GM18867 (cell line): ENCODE data around the gene SYNM.

Experiments used
- ATAC-seq: cut with Tn5 transposase; IDR thresholded peaks from one replicate; pipeline ENCODE4 v1.9.1; 2021; ENCODE audit warnings: mild to moderate bottlenecking, moderate library complexity; ENCODE audit not compliant: unreplicated experiment

Gene SYNM

GRCh38 chr15:99138491-99138982, 33.7 kb downstream of the SYNM start:
- ATAC-seq: no peak

GRCh38 chr15:99139276-99139675, 34.4 kb downstream of the SYNM start:
- ATAC-seq: no peak

DNA sequence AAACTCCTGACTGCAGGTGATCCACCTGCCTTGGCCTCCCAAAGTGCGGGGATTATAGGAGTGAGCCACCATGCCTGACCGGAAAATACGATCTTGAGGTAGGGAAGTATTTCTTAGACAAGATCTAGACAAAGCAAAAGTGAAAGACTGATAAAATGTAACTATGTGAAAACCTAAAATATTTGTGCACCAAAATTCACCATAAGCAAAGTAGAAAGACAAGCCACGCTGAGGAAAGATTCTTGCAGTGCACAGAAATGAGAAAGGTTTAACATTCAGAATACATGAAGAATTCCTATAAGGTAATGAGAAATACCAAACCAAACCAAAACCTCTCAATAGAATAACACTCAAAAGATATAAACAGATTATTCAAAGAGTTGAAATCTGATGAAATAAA, 35.7 kb downstream of the SYNM start:
- no peak for ATAC-seq

- ATAC-seq: no peak
Measured at GRCh38 chr15:99141943-99142342, 37.1 kb downstream of the SYNM start.

- ATAC-seq: no peak
Measured at GRCh38 chr15:99142562-99142961, 37.7 kb downstream of the SYNM start.

DNA sequence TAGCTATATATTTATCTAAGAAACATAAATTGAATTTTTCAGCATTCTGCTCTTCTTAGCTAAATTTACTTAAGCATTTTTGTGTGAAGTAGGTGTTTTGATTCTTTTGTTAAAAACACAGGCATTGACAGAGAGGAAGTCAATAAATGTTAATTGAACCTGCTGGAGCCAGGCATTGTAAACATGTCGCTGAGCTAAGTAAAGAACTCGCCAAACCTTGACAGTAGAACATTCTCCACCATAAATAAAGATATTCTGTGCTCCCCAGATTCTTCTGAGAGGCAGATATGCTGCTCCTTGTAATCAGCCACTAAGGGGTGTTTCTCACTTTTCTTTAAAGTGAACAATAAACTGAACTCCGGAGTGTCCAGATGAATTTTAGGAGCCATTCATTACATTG, 38.4 kb downstream of the SYNM start:
- ATAC-seq: no peak

- ATAC-seq: no peak
Measured at GRCh38 chr15:99143655-99144610, 39.1 kb downstream of the SYNM start.

DNA sequence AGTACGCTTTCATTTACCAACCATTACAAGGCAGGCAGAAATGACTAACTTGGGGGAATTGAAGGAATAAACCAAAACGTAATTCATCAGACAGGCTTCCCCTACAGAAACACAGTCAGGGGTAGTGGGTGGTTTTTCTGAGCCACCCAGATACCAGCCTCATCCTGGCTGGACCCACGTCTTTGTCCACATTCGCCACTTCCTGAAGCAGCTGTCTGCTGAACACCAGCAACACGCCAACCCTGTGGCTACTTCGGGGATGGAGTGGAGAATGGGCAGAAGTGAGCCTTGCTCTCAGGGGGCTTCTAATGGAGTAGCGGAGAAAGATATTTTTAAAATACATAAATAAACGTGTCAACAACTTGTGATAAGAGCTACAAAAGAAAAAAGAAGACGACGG, 40.1 kb downstream of the SYNM start:
- ATAC-seq: no peak

GRCh38 chr15:99145778-99146177, 40.9 kb downstream of the SYNM start:
- ATAC-seq: no peak

GRCh38 chr15:99146661-99147060, 41.8 kb downstream of the SYNM start:
- no peak for ATAC-seq

DNA sequence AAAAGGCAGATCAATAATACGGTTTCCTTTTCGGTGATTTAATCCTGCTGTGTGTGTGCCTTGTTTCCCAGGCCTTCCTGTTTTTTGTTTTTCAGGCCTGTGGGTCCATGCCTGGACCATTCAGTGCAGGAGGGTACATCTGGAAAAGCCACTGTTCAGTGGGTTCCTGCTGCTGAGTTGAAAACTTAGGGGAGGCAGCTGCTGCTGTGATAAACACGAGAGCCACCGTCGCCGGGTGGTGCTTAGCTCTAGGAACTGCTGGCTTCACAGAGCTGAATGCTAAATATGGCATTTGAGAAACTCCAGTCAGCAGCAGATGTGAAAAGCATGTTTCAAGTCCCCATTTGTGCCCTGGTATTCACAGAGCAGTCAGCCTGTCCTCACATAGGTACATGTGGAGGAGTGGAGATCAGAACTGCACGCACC, 44.0 kb downstream of the SYNM start:
- no peak for ATAC-seq

- ATAC-seq: no peak
Measured at GRCh38 chr15:99149366-99149765, 44.5 kb downstream of the SYNM start.

DNA sequence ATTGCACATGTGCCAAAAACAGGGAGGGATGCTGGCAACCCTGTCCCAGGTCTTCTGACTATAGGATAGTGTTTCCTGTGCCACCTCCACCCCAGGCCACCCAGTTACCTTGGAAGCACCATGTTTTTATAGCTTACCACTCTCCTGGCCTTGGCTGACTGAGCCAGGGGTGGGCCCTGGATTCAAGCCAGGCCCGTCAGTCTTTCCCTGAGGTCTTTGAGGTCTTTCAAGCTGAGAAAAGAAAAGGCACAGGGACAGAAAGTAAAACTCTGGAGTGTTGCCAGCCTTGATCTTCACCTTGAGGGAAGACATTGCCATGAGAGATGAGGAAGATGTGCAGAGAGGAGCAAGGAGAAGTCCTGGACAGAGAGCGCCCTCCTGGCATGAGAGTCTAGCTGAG, 46.3 kb downstream of the SYNM start:
- ATAC-seq: no peak

DNA sequence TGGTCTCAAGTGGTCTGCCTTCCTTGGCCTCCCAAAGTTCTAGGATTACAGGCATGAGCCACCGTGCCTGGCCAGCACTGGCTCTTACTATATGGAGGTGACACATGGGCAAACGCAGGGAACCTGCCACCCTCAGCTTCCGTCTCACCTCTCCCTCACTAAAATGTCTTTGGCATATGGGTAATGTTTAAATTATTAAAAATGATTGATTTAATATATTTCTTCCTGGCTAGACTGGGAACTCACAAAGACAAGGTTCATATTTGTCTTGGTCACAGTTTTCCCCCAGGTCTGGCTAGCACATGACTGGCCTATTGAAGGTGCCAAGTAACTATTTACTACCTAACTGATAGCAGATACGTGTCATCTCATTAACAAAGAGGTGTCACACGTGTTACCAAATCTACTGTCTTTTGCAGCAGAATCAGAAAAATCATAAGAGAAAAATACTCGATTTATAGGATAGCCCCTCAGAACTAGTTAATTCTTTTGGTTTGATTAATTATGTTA, 48.2 kb downstream of the SYNM start:
- ATAC-seq: no peak

- ATAC-seq: no peak
Measured at GRCh38 chr15:99154271-99154670, 49.4 kb downstream of the SYNM start.

DNA sequence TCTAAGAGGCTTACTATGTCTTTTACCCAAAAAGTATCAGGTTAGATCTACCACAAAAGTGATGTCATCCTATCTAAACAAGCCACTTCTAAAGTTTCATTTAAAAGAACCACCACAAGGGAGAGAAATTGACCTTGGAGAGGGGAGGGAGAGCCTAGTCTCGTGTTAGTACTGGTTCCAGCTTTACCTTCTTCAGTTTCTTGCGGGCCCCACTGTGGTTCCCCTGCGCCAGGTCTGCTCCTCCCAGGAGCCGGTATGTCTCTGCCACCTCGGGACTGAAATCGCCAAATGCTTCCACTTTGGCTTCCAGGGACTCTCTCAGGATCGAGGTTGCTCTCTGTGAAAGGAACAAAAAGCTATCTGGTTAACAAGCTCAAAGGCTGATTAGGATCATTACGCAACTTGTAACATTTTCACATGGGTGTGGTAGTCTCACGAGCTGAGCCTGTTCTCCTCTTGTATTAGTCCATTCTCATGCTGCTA, 51.1 kb downstream of the SYNM start:
- no peak for ATAC-seq

DNA sequence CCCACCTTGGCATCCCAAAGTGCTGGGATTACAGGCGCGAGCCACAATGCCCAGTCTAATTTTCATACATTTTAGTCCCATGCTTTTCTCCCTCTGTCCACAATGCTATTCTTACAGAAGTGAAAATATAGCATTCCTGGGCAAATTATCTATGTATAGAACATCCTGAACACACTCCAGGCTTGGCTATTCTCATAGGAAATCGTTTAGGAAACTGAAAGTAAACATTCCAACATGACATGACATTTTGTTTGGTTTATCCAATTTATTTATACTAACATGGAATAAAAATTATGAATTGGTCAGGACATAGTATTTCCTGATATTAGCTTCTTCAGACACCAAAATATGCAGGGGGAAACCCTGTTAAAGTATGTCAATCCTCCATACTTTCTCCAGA, 52.6 kb downstream of the SYNM start:
- no peak for ATAC-seq

GRCh38 chr15:99158626-99159412, 53.9 kb downstream of the SYNM start:
- ATAC-seq: no peak

GRCh38 chr15:99163271-99164062, 58.6 kb downstream of the SYNM start:
- no peak for ATAC-seq

DNA sequence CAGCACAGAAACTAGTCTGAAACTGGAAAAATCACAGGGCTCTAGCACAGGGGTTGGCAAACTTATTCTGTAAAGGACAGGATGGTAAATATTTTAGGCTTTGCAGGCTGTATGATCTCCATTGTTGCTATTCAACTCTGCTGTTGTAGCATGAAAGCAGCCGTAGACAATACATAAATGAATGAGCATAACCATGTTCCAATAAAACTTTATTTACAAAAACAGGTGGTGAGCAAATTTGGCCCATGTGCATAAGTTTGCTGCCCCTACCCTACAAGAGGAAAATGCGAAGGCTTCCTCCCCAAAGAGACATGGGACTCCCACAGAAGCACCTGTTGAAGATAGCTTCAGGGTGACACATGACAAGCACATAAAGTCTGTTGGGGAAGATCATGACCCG, 59.2 kb downstream of the SYNM start:
- ATAC-seq: no peak
